Islet precursor cell (in vitro differentiated cells): ENCODE measurements around the gene OBP2B.
"Not testable (repeated sequence)": the region's sequence is repeated elsewhere in the genome, so short reads cannot be mapped to it uniquely, and the experiment has no call there.

Experiments
- DNase-seq: peaks from one replicate; pipeline ENCODE4 v3.0.0-alpha.2; 2018

OBP2B gene

GRCh38 chr9:133200631-133201030 lies 8.4 kb downstream of the OBP2B start:
- no peak for DNase-seq

GRCh38 chr9:133199648-133200321 lies 9.3 kb downstream of the OBP2B start:
- DNase-seq = peak; percentile 56

GRCh38 chr9:133195029-133195428 lies 14.0 kb downstream of the OBP2B start:
- DNase-seq = no peak

- no peak for DNase-seq
These were observed 14.5 kb downstream of the OBP2B start for GRCh38 chr9:133194597-133194996.

- no peak for DNase-seq
These were observed 17.1 kb downstream of the OBP2B start for GRCh38 chr9:133191989-133192388.

- DNase-seq = no peak
These were observed 19.2 kb downstream of the OBP2B start for GRCh38 chr9:133189826-133190225.

- DNase-seq = no peak
These were observed 20.2 kb downstream of the OBP2B start for GRCh38 chr9:133188843-133189180.

- peak; percentile 88 for DNase-seq
These were observed 20.8 kb downstream of the OBP2B start for GRCh38 chr9:133188006-133188842.

- no peak for DNase-seq
These were observed 21.5 kb downstream of the OBP2B start for GRCh38 chr9:133187561-133188005.

- no peak for DNase-seq
These were observed 22.3 kb downstream of the OBP2B start for GRCh38 chr9:133186736-133187135.

GRCh38 chr9:133184971-133185370 lies 24.1 kb downstream of the OBP2B start:
- DNase-seq = peak; percentile 83

- no peak for DNase-seq
These were observed 26.9 kb downstream of the OBP2B start for GRCh38 chr9:133182151-133182550.

GRCh38 chr9:133181561-133181960 lies 27.5 kb downstream of the OBP2B start:
- no peak for DNase-seq

- DNase-seq = no peak
These were observed 28.1 kb downstream of the OBP2B start for GRCh38 chr9:133180953-133181352.

- no peak for DNase-seq
These were observed 36.0 kb downstream of the OBP2B start for GRCh38 chr9:133173056-133173455.

GRCh38 chr9:133171161-133171961 lies 37.7 kb downstream of the OBP2B start:
- DNase-seq = no peak

- DNase-seq = no peak
These were observed 38.3 kb downstream of the OBP2B start for GRCh38 chr9:133170716-133171115.

GRCh38 chr9:133169687-133170086 lies 39.4 kb downstream of the OBP2B start:
- not testable (repeated sequence) for DNase-seq

- DNase-seq = peak; percentile 79
These were observed 39.9 kb downstream of the OBP2B start for GRCh38 chr9:133169102-133169501.

GRCh38 chr9:133168432-133168831 lies 40.6 kb downstream of the OBP2B start:
- DNase-seq = peak; percentile 74

- no peak for DNase-seq
These were observed 41.3 kb downstream of the OBP2B start for GRCh38 chr9:133167769-133168168.

GRCh38 chr9:133167096-133167730 lies 41.8 kb downstream of the OBP2B start:
- no peak for DNase-seq

GRCh38 chr9:133166392-133166791 lies 42.7 kb downstream of the OBP2B start:
- DNase-seq = no peak
